GM19452 (cell line): ENCODE data around the gene VTCN1.
"Not testable (repeated sequence)": the region's sequence is repeated elsewhere in the genome, so short reads cannot be mapped to it uniquely, and the experiment has no call there.

Experiments
- ATAC-seq: cut with Tn5 transposase; IDR thresholded peaks from one replicate; pipeline ENCODE4 v1.9.1; 2021; ENCODE audit not compliant: unreplicated experiment

The VTCN1 gene

DNA sequence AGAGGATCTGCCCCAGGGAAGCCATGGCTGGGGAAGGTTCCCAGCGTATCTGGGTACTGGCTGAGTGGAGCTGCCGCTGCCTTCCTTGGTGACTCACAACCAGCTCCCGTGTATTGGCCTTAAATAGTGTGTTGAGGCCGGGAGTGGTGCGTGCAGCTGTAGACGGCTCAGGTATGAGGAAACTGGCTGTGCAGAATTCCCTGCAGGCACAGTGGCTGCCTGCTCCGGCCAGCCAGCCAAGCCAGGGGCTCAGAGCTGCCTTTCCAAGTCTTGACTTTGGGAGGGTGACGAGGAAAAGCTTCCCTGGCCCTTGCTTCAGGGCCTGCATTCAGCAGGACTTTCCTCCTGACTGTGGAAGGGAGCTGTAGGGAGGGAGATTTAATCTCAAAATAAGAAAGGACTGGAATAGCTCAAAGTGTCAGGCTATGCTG is at the start of gene VTCN1:
VTCN1 (minus strand) TSS at position 97 of the 431 bp plus-strand sequence; CDS start at position 25, 72 bp downstream.
- ATAC-seq, result no peak

- ATAC-seq, result no peak
These were observed 48.1 kb upstream of the VTCN1 start for GRCh38 chr1:117258791-117259190.

- ATAC-seq, result not testable (repeated sequence)
These were observed 47.3 kb upstream of the VTCN1 start for GRCh38 chr1:117258075-117258474.

GRCh38 chr1:117257291-117257690 is 46.6 kb upstream of the VTCN1 start:
- no peak for ATAC-seq

DNA sequence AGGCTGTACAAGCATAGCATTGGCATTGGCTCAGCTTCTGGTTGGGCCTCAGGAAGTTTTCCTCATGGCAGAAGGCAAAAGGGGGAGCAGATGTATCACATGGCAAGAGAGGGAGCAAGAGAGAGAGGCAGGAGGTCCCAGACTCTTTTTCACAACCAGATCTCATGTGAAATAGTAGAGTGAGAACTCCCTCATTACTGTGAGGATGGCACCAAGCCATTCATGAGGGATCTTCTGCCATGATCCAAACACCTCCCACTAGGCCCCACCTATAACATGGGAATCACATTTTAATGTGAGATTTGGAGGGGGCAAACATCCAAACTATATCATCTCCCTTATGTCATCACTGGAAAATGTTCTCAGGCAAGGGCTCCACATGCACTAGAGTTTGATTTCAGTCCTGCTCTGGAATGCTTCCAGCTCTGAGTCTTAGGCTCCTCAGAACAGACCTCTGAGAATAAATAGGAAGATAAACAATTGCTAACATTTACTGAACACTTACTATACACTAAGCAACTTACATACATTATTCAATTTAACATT is 39.4 kb upstream of the VTCN1 start:
- no peak for ATAC-seq

DNA sequence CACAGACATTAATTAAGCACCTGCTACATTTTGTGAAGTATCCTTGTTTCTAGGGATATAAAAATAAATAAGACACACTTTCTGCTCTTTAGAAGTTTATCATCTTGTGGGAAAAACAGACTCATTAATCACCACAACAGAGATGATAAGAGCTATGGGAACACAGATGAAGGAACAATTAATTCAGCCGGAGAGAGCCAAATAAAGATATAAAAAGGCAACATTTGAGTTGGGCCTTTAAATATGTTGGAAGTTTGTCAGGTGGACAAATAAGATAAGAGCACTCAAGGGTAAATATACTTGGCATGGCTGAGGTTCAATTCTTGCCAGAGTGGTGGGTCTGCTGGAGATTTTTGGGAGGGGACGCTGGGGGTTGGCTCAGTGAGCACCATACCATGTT is 34.2 kb upstream of the VTCN1 start:
- ATAC-seq, result no peak

GRCh38 chr1:117244306-117244705 is 33.6 kb upstream of the VTCN1 start:
- ATAC-seq, result no peak

DNA sequence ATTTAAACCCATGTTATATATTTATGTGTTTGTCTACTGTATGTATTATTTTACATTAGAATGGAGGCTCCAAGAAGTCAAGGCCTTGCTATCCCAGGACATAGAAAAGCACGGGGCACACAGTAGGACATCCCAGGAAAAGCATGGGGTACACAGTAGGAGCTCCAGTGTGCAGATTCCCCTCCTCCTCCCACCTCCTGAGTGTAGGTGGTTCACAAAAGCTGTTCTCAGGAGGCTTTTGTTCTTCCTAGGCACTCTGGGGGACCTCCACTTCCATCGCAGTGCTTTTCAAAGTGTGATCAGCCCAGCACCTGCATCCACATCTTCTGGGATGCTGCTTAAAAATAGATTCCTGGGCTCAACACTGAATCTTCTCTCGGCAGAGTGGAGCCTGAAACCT is 30.8 kb upstream of the VTCN1 start:
- ATAC-seq, result no peak

DNA sequence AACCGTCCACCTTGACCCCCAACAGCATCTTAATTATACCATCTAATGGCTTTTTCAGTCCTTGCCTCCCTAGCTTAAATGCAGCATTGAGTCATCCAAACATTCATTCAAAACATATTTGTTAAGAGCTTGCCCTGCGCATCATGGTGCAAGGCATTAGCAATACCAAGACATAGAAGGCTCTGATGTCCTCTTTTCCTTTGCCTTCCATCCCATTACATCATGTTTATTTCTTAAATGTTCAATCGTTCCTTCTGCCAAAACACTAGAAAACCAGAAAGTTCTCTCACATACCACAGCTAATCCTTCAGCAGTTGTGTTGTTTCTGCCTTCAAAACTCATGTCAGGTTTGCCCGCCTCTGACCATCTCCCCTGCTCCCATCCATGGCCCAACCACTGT is 29.8 kb upstream of the VTCN1 start:
- no peak for ATAC-seq

DNA sequence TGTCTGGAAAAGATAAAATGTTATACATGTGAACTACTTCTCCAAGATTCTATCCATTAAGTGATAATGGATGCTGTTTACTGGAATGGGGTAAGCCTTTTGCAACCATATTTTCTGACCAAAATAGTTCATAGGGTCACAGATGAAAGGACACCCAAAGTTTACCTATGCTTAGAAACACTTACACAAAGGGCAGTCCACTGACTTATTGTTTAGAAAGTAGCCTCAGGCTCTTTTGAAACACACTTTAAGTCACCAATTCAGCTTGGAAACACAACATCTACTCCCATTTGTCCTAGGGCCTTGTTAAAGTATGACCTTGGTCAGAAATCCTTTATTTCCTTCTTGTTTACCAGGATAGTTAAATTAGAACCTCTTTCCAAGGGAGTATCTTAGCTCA is 28.7 kb upstream of the VTCN1 start:
- ATAC-seq, result no peak

DNA sequence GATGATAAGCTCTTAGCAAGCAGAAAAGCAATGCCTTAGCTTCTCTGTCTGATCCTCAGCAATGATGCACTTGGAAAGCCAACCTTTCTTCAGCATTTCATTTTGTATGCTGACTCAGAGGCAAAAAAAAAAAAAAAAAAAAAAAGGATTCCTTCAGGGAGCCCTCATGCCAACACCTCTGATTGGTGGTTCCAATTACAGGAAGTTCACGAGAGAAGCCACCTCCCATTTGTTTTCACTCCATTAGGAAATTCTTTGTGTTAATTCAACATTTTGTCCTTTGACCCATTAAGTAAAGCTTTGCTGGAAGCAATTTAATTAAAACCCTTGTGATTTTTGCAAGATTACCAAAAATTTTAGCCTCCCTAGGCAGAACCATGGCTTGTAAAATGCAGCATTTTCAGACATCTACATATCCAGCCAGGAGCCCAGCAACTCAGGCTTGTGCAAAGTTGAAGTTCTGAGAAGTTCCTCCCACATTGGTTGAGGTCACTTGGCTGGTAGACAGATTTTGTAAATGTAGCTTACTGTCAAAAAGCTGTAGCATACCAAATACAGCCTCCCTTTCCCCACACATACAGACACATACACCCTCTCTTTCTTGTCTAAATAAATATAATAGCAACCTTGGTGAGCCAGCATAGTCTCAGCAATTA is 27.1 kb upstream of the VTCN1 start:
- no peak for ATAC-seq

DNA sequence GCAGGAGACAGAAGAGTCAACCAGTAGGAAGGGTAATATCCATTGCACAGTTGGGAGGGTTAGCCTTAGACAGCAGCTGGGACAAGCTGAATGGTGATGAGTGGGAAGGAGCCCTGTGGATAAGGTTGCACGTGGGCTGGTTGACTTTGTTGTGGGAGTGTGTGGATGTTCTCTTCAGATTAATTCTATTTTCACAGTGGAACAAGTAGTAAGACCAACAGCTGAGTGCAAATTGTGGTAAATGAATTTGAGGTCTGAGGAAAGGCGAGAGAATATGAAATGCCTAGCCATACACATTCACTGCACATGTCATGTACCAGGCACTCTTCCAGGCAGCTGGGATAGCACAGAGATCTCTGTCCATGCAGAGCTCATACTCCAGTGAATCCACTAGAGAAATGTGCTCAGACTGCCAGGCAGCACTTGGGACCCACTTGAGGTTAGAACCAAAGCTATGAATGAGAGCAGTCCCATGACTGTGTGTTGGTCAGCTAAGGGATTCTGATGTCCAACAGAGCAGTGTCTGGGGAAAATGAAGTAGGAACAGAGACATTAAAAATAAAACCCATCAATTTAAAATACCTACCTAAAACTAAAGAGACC is 25.2 kb upstream of the VTCN1 start:
- no peak for ATAC-seq

DNA sequence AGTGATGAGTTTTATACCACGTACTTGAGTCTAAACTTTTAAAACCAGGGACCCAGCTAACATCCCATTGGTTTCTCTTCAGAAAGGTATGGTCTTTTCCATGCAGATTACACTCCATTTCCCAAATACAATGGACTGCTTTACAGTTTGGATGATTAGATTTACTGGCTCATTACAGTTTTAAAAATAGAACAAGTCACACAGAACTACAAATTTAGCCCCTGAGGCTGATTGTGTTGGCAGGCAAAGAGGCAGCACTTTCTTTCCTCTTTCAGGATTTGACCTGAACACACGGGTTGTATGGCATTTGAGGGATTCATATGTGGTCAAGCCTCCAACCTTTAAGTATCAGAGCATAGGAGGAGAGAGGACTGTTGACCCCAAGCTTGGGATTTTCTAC is 21.8 kb upstream of the VTCN1 start:
- no peak for ATAC-seq

DNA sequence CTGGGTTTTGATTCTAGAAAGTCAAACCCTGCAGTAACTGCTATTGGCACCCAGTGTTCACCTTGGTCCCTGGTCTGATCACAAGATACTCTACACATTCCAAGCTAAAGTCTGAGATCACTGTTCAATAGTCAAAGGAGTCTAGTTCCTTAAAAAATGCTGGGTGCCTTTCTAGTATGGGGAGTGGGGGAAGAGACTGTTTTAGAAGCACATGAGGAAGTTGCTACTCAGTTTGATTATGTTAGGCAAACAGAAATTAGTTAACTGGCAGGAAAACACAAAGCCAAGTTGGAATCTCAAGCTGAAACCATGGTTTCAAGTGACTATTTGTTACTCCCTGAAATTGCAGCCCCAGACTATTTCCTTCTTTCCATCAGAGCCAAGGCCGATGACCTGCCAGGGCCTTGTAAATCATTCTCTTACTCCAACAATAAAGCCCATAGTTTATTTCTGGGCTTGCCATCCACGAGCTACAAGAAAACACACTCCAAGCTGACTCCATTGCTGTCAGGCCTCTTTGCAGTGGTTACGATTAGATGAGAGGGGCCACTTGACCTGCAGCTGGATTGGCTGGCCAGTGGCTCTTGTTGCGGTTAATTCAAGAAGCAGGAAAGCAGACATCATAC is 21.1 kb upstream of the VTCN1 start:
- no peak for ATAC-seq

DNA sequence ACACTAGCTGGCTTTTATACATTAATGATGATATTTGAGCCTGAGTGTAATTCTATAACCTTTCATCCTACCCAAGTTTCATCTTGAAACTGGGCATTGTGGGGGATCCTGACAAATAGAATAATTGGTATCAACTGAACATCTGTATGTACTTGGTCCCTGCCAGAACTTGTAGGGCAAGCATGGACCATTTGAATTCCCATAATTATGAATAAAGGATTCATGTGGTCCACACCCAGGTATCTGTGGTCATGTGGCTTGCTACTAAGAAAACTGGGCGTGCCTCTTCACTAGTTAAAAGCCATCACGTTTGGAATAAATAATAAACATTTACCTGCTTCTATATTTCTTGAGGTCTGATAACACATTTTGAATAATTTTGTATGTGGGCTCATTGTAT is 20.6 kb upstream of the VTCN1 start:
- no peak for ATAC-seq

DNA sequence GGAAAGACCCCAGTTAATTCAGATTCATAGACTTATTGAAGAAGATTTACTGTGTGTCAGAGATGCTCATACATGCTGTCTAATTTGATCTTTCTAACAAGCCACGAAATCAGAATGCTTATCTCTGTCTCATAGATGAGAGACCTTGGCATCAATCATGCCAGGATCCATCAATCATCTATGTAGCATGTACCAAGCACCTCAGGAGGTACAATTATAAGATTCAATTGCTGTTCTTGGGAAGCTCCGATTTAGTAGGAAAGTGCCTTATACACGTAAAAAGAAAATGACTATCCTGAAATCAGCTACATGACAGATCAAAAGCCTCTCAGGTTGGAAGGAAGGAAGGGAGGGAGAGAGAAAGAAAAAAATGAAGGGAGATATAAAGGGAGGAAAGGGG is 18.5 kb upstream of the VTCN1 start:
- no peak for ATAC-seq

GRCh38 chr1:117225931-117226330 is 15.2 kb upstream of the VTCN1 start:
- no peak for ATAC-seq

DNA sequence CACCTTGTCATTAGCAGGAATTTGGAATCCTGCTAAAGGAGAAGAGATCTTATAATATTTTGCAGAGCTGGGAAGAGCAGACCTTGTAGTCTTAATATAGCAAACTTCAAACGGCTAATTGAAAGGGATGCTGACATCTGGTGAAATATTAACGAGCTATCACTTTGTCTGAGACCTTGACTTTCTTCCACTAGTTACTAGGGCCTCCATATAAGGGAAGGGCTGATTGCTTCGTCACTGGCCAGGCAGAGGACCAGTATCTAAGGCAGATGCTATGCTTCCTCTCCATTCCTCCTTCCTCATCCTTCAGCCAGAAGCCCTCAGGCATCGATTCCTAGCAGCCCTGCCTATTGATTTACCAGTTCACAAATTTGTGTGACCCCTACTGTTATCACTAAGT is 6.0 kb upstream of the VTCN1 start:
- no peak for ATAC-seq

DNA sequence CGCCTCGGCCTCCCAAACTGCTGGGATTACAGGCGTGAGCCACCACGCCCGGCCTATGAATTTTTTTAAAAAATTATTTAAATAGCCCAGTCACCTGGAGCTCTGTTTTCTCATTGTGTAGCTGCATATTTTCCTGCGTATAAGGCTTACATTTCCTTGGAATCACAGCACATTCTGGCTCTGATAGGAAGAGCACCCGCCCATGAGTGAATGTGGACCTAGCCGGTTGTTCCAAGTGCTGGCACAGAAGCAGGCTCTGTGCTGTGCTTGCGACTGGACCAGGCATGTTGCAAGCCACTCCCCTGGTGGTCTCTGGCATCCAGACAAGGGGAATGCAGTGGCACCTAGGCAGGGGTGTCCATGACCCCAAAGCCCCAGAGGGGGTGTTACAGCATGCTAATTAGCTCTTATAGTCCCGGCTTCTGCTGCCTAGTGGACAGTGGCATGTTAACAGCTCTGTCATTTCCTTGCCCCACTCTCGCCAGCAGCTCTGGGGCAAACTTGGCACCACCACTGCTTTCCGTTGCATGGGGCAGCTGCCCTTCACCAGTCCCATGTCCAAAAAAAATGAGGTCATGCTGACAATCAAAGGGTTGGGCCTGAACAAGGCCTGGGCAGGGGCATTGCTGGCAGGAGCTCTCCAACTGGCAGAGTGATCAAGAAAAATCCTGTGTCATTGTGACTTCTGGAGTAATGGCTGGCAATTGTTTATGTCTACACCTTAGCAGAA is 5.2 kb upstream of the VTCN1 start:
- no peak for ATAC-seq

GRCh38 chr1:117215019-117215418 is 4.3 kb upstream of the VTCN1 start:
- no peak for ATAC-seq

DNA sequence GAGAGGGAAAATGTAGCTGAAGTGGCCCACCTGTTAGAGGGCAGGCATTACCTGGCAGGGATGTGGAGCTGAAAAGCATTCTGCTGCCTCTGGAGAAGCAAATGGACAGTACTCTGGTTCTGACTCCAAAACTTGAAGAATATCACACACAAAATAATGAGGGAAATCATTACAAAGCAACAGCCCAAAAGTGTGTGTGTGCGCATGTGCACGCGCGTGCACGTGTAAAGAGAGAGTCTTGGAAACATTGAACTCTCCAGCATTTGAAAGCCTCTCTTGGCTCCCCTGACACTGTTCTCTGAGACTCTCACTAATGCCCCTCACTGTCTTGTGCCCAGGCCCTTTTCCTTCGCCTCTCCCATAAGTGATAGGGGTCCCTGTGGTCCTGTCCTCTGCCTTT is 2.3 kb upstream of the VTCN1 start:
- no peak for ATAC-seq

GRCh38 chr1:117210386-117210785 is 341 bp downstream of the VTCN1 start:
- ATAC-seq, result no peak
